GM12892 (cell line): Measurements from ENCODE around the gene KRTAP16-1.

ENCODE experiments used
- POLR2A ChIP-seq: IDR thresholded peaks from 2 replicates; pipeline ENCODE4 v1.6.1; 2011; ENCODE audit warnings: low read depth, low read length, control low read depth
- POLR2AphosphoS5 ChIP-seq: IDR thresholded peaks from 2 replicates; pipeline ENCODE4 v1.6.1; 2011; ENCODE audit warnings: low read depth, low read length, control low read depth

- TF ChIP-seq POLR2A (no peak), POLR2AphosphoS5 (no peak)
These were observed 20.3 kb upstream of the KRTAP16-1 start for GRCh38 chr17:41329279-41329948.
